DMS79 (cell line): Measurements from ENCODE around the gene POU4F2.
"Not testable (repeated sequence)": the region's sequence is repeated elsewhere in the genome, so short reads cannot be mapped to it uniquely, and the experiment has no call there.

Experiments
- DNase-seq: peaks from one replicate; lab custom pipeline; 2025; lab: John Stamatoyannopoulos, UW

Gene POU4F2

GRCh38 chr4:146654687-146655520 lies 16.2 kb downstream of the POU4F2 start:
- no peak for DNase-seq

GRCh38 chr4:146655521-146655856 lies 16.8 kb downstream of the POU4F2 start:
- no peak for DNase-seq

GRCh38 chr4:146661367-146661766 lies 22.7 kb downstream of the POU4F2 start:
- no peak for DNase-seq

- not testable (repeated sequence) for DNase-seq
Measured at GRCh38 chr4:146663968-146664311, 25.2 kb downstream of the POU4F2 start.

- no peak for DNase-seq
Measured at GRCh38 chr4:146674829-146675570, 36.3 kb downstream of the POU4F2 start.
